Heart left ventricle (tissue), 16 donors: Measurements from ENCODE around the gene TMC3. TPM values are rescaled to one million over a fixed set of nuclear protein-coding genes. Genes with fewer than 3 reads are reported as not detected.
"Not testable (repeated sequence)": the region's sequence is repeated elsewhere in the genome, so short reads cannot be mapped to it uniquely, and the experiment has no call there.

ENCODE experiments used
- ATAC-seq, 4 donors: fragments of 200-7000 bp; cut with Tn5 transposase; one replicate each; pipeline ENCODE4 v1.9.1; 2020 to 2022; ENCODE audit warnings: moderate library complexity in 4 of 4, mild to moderate bottlenecking in 3 of 4, moderate number of reproducible peaks in 1 of 4
- DNase-seq, 5 donors: peaks; one replicate each; pipeline ENCODE4 v3.0.0-alpha.2; 2020
- H3K27ac ChIP-seq, 12 donors: fragments of 200-600 bp; sonication (generic) in 4 of 12; one replicate each; pipeline versions ENCODE4 v1.5.0 to v1.8.0; 2016 to 2022; ENCODE audit warnings: mild to moderate bottlenecking in 2 of 12
- H3K27me3 ChIP-seq, 9 donors: fragments of 200-600 bp; sonication (generic) in 2 of 9; one replicate each; pipeline versions ENCODE4 v1.5.1 to v1.8.0; 2016 to 2022; ENCODE audit warnings: mild to moderate bottlenecking in 3 of 9
- H3K36me3 ChIP-seq, 9 donors: fragments of 200-600 bp; sonication (generic) in 2 of 9; one replicate each; pipeline versions ENCODE4 v1.5.0 to v1.8.0; 2018 to 2022; ENCODE audit warnings: mild to moderate bottlenecking in 2 of 9
- H3K4me1 ChIP-seq, 12 donors: fragments of 200-600 bp; sonication (generic) in 4 of 12; one replicate each; pipeline versions ENCODE4 v1.5.0 to v1.8.0; 2016 to 2022; ENCODE audit warnings: mild to moderate bottlenecking in 3 of 12
- H3K4me3 ChIP-seq, 12 donors: fragments of 200-600 bp; sonication (generic) in 4 of 12; one replicate each; pipeline versions ENCODE4 v1.5.0 to v1.8.0; 2017 to 2022; ENCODE audit warnings: mild to moderate bottlenecking in 9 of 12, moderate library complexity in 4 of 12
- H3K9me3 ChIP-seq, 12 donors: fragments of 200-600 bp; sonication (generic) in 4 of 12; one replicate each; pipeline versions ENCODE4 v1.5.0 to v1.8.0; 2016 to 2022; ENCODE audit warnings: mild to moderate bottlenecking in 1 of 12
- CTCF ChIP-seq, 12 donors: fragments of 200-600 bp; sonication (generic) in 4 of 12; IDR thresholded peaks; one replicate each; pipeline versions ENCODE4 v1.5.0 to v1.8.0; 2018 to 2022; ENCODE audit warnings: antibody characterized with exemption in 12 of 12, mild to moderate bottlenecking in 5 of 12
- POLR2A ChIP-seq, 2 donors: fragments of 450-650 bp; IDR thresholded peaks; one replicate each; pipeline ENCODE4 v1.6.1; 2017; ENCODE audit warnings: antibody characterized with exemption in 2 of 2, mild to moderate bottlenecking in 2 of 2, moderate library complexity in 2 of 2
- WGBS, 4 donors: extraction: QIAGEN DNeasy Blood & Tissue Kit in 2 of 4; methylation state at CpG; one replicate each; pipeline versions ENCODE4 v1.1.5 to v1.1.7; 2013 to 2018; 5-methylcytosine and 5-hydroxymethylcytosine counted together
- intact Hi-C, 10 donors: fragments of 100-400 bp; cut with DNase I; formaldehyde crosslinking; loops; one replicate each; pipeline versions ENCODE4 v1.11.1 to v1.14.2; 2022
- polyA plus RNA-seq, 2 donors: library from polyadenylated mRNA; stranded (reverse); fragments of 200-250 nt; gene quantifications; one replicate each; pipeline ENCODE4 v1.2.3, GENCODE V29; 2013
- total RNA-seq, 9 donors: library from RNA; depleted of rRNA in 2 of 9; stranded (reverse); fragments of >200 nt in 2 of 9; fragmentation: NEBNext Ultra II Directional in 3 of 9; extraction: Animal tissue kit (Norgen Biotek cat#: 25700) in 3 of 9; gene quantifications; one replicate each; pipeline versions ENCODE4 v1.1.0 to v1.2.4, GENCODE V29; 2016 to 2023
- donor health status: ischemic (EF 13 %, LVEDD 7.1; RV severe dilation, severe dysfunction).
- donor health status: healthy with polysubstance abuse.
- donor health status: DM: no; HTN: yes; CAD: no.
- donor health status: DM: no; HTN: no; CAD: no.
- donor health status: ischemic (EF 25% LVEDD 6.9; RV normal size, moderate dysfunction).
- donor health status: ischemic (EF 25% LVEDD 5.7; RV mildly dilated, moderate dysfunction).
- donor health status: healthy.
- donor health status: DM: yes; HTN: yes; CAD: no.
- donor health status: ischemic (EF 35%, LVEDD 5.7; RV mildly dilated, moderate dysfunction).
- donor health status: nonischemic (EF 11% LVEDD 7.7; RV severe dilation, severe dysfunction).
- donor health status: DM: yes; HTN: yes; CAD: no.
- donor health status: PGD.
- donor health status: ischemic (EF 29% LVEDD 5.4; RV normal size, mild dysfunction).
- donor health status: nonischemic (EF 23%, LVEDD 6.1; RV moderate dilation, normal function).

Gene TMC3
- total and polyA plus RNA-seq, 11 donors: 0.19 TPM; not detected in 10

- WGBS, 4 donors: 63 to 84% (median 81%) methylated on average over 8 to 10 of the region's 10 CpGs
- no peaks in the 10 kb centered on the region for H3K9me3 ChIP-seq
- TF ChIP-seq POLR2A (IDR thresholded peaks at IDR 0.05): no peak
- TF ChIP-seq CTCF (IDR thresholded peaks at IDR 0.05): no peak
- H3K4me3 ChIP-seq: no peak overlapping the region
- H3K4me1 ChIP-seq: peaks cover 0 to 34% (median 8%) of the 10 kb centered on the region in 12 donors
- no peak overlapping the region for H3K27ac ChIP-seq
- H3K36me3 ChIP-seq: no peaks in the 10 kb centered on the region
- DNase-seq (no peak), ATAC-seq (no peak)
- intact Hi-C loops: loop anchor here in 4 of 10 donors (5.0 kb wide), 2 partner anchors 58 to 67 kb away; no protein-coding TSS in a partner anchor
- no peaks in the 10 kb centered on the region for H3K27me3 ChIP-seq
Observed at GRCh38 chr15:81334768-81335435, 39.1 kb downstream of the TMC3 start.

- 96 to 100% (median 97%) methylated on average over 3 of the region's 3 CpGs for WGBS, 4 donors
- Histone ChIP-seq H3K4me3 (no peak overlapping the region), H3K27me3 (no peaks in the 10 kb centered on the region), H3K27ac (no peak overlapping the region), H3K36me3 (no peaks in the 10 kb centered on the region), H3K9me3 (no peaks in the 10 kb centered on the region), H3K4me1 (peaks cover 0 to 26% (median 5%) of the 10 kb centered on the region in 12 donors)
- TF ChIP-seq CTCF (IDR thresholded peaks at IDR 0.05) (no peak), POLR2A (IDR thresholded peaks at IDR 0.05) (no peak)
- ATAC-seq (no peak), DNase-seq (no peak)
- intact Hi-C loops: loop anchor here in 2 of 10 donors (5.0 kb wide), 1 partner anchor 56 kb away; no protein-coding TSS in a partner anchor
Observed at GRCh38 chr15:81333363-81333762, 40.6 kb downstream of the TMC3 start.

DNA sequence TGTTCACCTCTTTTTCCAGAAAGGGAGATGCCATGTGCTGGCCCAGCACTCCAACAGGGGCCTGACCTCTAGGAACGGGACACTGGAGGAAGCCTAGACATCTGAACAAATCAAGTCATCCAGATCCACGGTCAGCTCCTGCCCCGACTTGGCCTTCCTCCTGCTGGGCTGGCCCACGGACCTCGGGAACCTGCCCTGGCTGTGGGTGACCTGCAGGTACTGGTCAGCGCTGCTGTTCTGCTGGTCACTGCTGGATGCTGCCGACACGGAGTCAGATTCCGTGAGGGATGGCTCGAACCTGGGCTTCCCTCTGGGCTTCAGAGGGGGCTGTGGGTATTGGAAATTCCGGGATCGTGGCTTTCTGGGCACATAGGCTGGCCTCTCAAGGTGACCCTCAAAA, 41.7 kb downstream of the TMC3 start:
- H3K27ac ChIP-seq: no peak overlapping the region
- ATAC-seq (no peak), DNase-seq (no peak)
- no peak overlapping the region for H3K4me3 ChIP-seq
- peaks cover 0 to 20% (median under 1%) of the 10 kb centered on the region in 12 donors for H3K4me1 ChIP-seq
- H3K36me3 ChIP-seq: no peaks in the 10 kb centered on the region
- H3K27me3 ChIP-seq: no peaks in the 10 kb centered on the region
- TF ChIP-seq POLR2A (IDR thresholded peaks at IDR 0.05): no peak
- no peak for TF ChIP-seq CTCF (IDR thresholded peaks at IDR 0.05)
- WGBS, 4 donors: 94 to 100% (median 96%) methylated on average over 4 to 12 of the region's 12 CpGs
- intact Hi-C loops: loop anchor here in 2 of 10 donors (5.0 kb wide), 1 partner anchor 55 kb away; no protein-coding TSS in a partner anchor
- no peaks in the 10 kb centered on the region for H3K9me3 ChIP-seq

GRCh38 chr15:81331600-81331999, 42.4 kb downstream of the TMC3 start:
- Histone ChIP-seq H3K27ac (no peak overlapping the region), H3K9me3 (no peaks in the 10 kb centered on the region), H3K27me3 (no peaks in the 10 kb centered on the region), H3K4me3 (no peak overlapping the region), H3K4me1 (peaks cover 0 to 16% (median 0%) of the 10 kb centered on the region in 12 donors), H3K36me3 (no peaks in the 10 kb centered on the region)
- 84 to 91% (median 90%) methylated on average over 15 of the region's 15 CpGs for WGBS, 4 donors
- ATAC-seq: no peak
- intact Hi-C loops: loop anchor here in 2 of 10 donors (5.0 kb wide), 1 partner anchor 54 kb away; no protein-coding TSS in a partner anchor
- no peak for DNase-seq
- TF ChIP-seq CTCF (IDR thresholded peaks at IDR 0.05) (no peak), POLR2A (IDR thresholded peaks at IDR 0.05) (no peak)

DNA sequence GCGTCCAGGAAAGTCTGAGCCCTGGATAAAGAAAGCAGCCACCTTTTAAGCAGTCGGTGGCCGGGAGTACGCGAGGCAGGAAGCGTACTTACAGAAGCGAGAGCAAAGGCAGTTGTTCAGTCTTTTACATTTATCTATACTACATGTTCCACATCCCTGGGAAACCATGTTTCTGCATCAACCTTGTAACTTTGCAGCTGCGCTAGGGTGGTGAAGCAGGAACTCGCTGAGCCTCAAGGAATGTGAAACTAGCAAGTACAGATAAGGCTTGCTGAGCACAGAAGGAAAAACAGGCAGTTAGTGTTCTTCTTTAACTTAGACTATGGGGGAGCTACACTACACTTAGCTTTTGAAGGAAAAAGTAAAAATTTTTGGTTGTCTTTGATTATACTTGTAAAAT, 42.9 kb downstream of the TMC3 start:
- not testable (repeated sequence) for ATAC-seq, H3K9me3 ChIP-seq, H3K36me3 ChIP-seq, H3K27ac ChIP-seq, DNase-seq, H3K27me3 ChIP-seq
- WGBS, 4 donors: 49 to 58% (median 54%) methylated on average over 9 of the region's 9 CpGs
- peak overlapping the region in 4 of 12 donors; percentile 5 to 36 (median 20) for H3K4me3 ChIP-seq
- H3K4me1 ChIP-seq: peaks cover 0 to 16% (median 0%) of the 10 kb centered on the region in 12 donors
- intact Hi-C loops: loop anchor here in 2 of 10 donors (5.0 kb wide), 1 partner anchor 54 kb away; no protein-coding TSS in a partner anchor
